IPS DF 6.9 (cell line): ENCODE results near the gene SIM1.

ENCODE experiments used
- DNase-seq: peaks from one replicate; pipeline ENCODE4 v3.0.0-alpha.2; 2013; ENCODE audit warnings: low read depth, low spot score
- H3K27ac ChIP-seq: one replicate; pipeline ENCODE4 v1.5.1; 2013; ENCODE audit warnings: low read length, control low read depth
- H3K27me3 ChIP-seq: 2 replicates; pipeline ENCODE4 v1.6.1; 2013; ENCODE audit warnings: mild to moderate bottlenecking, low read length; ENCODE audit not compliant: control insufficient read depth, insufficient read depth
- H3K36me3 ChIP-seq: 2 replicates; pipeline ENCODE4 v1.6.1; 2013; ENCODE audit warnings: low read length; ENCODE audit not compliant: control insufficient read depth, insufficient read depth
- H3K4me1 ChIP-seq: 2 replicates; pipeline ENCODE4 v1.6.1; 2013; ENCODE audit warnings: low read length; ENCODE audit not compliant: control insufficient read depth, insufficient read depth
- H3K4me3 ChIP-seq: 2 replicates; pipeline ENCODE4 v1.5.1; 2013; ENCODE audit warnings: mild to moderate bottlenecking, low read length
- H3K9me3 ChIP-seq: 2 replicates; pipeline ENCODE4 v1.6.1; 2013; ENCODE audit warnings: low read length, inconsistent platforms; ENCODE audit not compliant: control insufficient read depth, insufficient read depth
- WGBS: extraction: QIAGEN DNeasy Blood & Tissue Kit; methylation state at CpG from one replicate; pipeline ENCODE4 v1.1.7; 2013; ENCODE audit warnings: mixed read lengths, missing lambda C conversion rate; ENCODE audit not compliant: insufficient read length, insufficient coverage; 5-methylcytosine and 5-hydroxymethylcytosine counted together

The SIM1 gene

GRCh38 chr6:100350139-100350538 is 114.6 kb downstream of the SIM1 start:
- Histone ChIP-seq H3K4me1 (no peaks in the 10 kb centered on the region; the same call in 1 of the 2 replicates), H3K36me3 (no peaks in the 10 kb centered on the region), H3K4me3 (no peak overlapping the region), H3K9me3 (no peaks in the 10 kb centered on the region; the same call in 1 of the 2 replicates), H3K27me3 (no peaks in the 10 kb centered on the region), H3K27ac (no peak overlapping the region)
- no peak for DNase-seq

- Histone ChIP-seq H3K27me3 (no peaks in the 10 kb centered on the region), H3K27ac (no peak overlapping the region), H3K36me3 (no peaks in the 10 kb centered on the region), H3K9me3 (no peaks in the 10 kb centered on the region; the same call in 1 of the 2 replicates), H3K4me3 (no peak overlapping the region), H3K4me1 (no peaks in the 10 kb centered on the region; the same call in 1 of the 2 replicates)
- DNase-seq: no peak
- WGBS: no CpG with 5 or more reads among the region's 3 CpGs
Measured at GRCh38 chr6:100349366-100349765, 115.4 kb downstream of the SIM1 start.

- H3K9me3 ChIP-seq: no peaks in the 10 kb centered on the region
- no CpG with 5 or more reads among the region's 4 CpGs for WGBS
- H3K27me3 ChIP-seq: no peaks in the 10 kb centered on the region
- no peak for DNase-seq
- no peaks in the 10 kb centered on the region for H3K36me3 ChIP-seq
- no peaks in the 10 kb centered on the region for H3K4me1 ChIP-seq
- no peak overlapping the region for H3K27ac ChIP-seq
- no peak overlapping the region for H3K4me3 ChIP-seq
Measured at GRCh38 chr6:100347901-100348550, 116.7 kb downstream of the SIM1 start.

- Histone ChIP-seq H3K27ac (no peak overlapping the region), H3K4me1 (no peaks in the 10 kb centered on the region), H3K4me3 (no peak overlapping the region), H3K36me3 (no peaks in the 10 kb centered on the region), H3K27me3 (no peaks in the 10 kb centered on the region), H3K9me3 (no peaks in the 10 kb centered on the region)
- no CpG with 5 or more reads among the region's 2 CpGs for WGBS
- DNase-seq: no peak
Measured at GRCh38 chr6:100346828-100347227, 117.9 kb downstream of the SIM1 start.

GRCh38 chr6:100346203-100346602 is 118.5 kb downstream of the SIM1 start:
- no CpG with 5 or more reads among the region's 2 CpGs for WGBS
- no peak for DNase-seq
- no peaks in the 10 kb centered on the region for H3K4me1 ChIP-seq

GRCh38 chr6:100344761-100345160 is 120.0 kb downstream of the SIM1 start:
- DNase-seq: no peak
- WGBS: no CpG with 5 or more reads among the region's 4 CpGs
- Histone ChIP-seq H3K36me3 (no peaks in the 10 kb centered on the region), H3K4me3 (no peak overlapping the region), H3K9me3 (no peaks in the 10 kb centered on the region), H3K27ac (no peak overlapping the region), H3K27me3 (no peaks in the 10 kb centered on the region), H3K4me1 (no peaks in the 10 kb centered on the region)

More at GRCh38 chr6:100346203-100346602, 118.5 kb downstream of the SIM1 start:
- no peak overlapping the region for H3K27ac ChIP-seq
- no peaks in the 10 kb centered on the region for H3K27me3 ChIP-seq
- H3K36me3 ChIP-seq: no peaks in the 10 kb centered on the region
- no peaks in the 10 kb centered on the region for H3K9me3 ChIP-seq
- no peak overlapping the region for H3K4me3 ChIP-seq

- no CpG with 5 or more reads among the region's 2 CpGs for WGBS
- DNase-seq: no peak
- Histone ChIP-seq H3K4me1 (no peaks in the 10 kb centered on the region), H3K4me3 (no peak overlapping the region), H3K36me3 (no peaks in the 10 kb centered on the region), H3K9me3 (no peaks in the 10 kb centered on the region), H3K27me3 (no peaks in the 10 kb centered on the region), H3K27ac (no peak overlapping the region)
Measured at GRCh38 chr6:100344321-100344720, 120.4 kb downstream of the SIM1 start.

- no peaks in the 10 kb centered on the region for H3K27me3 ChIP-seq
- no peaks in the 10 kb centered on the region for H3K9me3 ChIP-seq
- no peak overlapping the region for H3K27ac ChIP-seq
- H3K36me3 ChIP-seq: no peaks in the 10 kb centered on the region
- H3K4me1 ChIP-seq: no peaks in the 10 kb centered on the region
- no peak overlapping the region for H3K4me3 ChIP-seq
- DNase-seq: no peak
- no CpG with 5 or more reads among the region's 4 CpGs for WGBS
Measured at GRCh38 chr6:100343316-100344077, 121.2 kb downstream of the SIM1 start.

GRCh38 chr6:100342830-100343229 is 121.9 kb downstream of the SIM1 start:
- Histone ChIP-seq H3K4me1 (no peaks in the 10 kb centered on the region), H3K27me3 (no peaks in the 10 kb centered on the region), H3K27ac (no peak overlapping the region), H3K36me3 (no peaks in the 10 kb centered on the region), H3K4me3 (no peak overlapping the region), H3K9me3 (no peaks in the 10 kb centered on the region)
- no CpG with 5 or more reads among the region's 3 CpGs for WGBS
- DNase-seq: no peak

GRCh38 chr6:100339574-100340255 is 125.0 kb downstream of the SIM1 start:
- no peaks in the 10 kb centered on the region for H3K9me3 ChIP-seq
- no peak overlapping the region for H3K27ac ChIP-seq
- H3K27me3 ChIP-seq: no peaks in the 10 kb centered on the region
- DNase-seq: no peak
- no peak overlapping the region for H3K4me3 ChIP-seq
- no peaks in the 10 kb centered on the region for H3K36me3 ChIP-seq
- H3K4me1 ChIP-seq: no peaks in the 10 kb centered on the region
- no CpG with 5 or more reads among the region's 4 CpGs for WGBS
